ENCODE results near the gene SGCA.
A peak's percentile ranks its signal among the peaks of the same experiment; 100 is the strongest.

Gene SGCA

DNA sequence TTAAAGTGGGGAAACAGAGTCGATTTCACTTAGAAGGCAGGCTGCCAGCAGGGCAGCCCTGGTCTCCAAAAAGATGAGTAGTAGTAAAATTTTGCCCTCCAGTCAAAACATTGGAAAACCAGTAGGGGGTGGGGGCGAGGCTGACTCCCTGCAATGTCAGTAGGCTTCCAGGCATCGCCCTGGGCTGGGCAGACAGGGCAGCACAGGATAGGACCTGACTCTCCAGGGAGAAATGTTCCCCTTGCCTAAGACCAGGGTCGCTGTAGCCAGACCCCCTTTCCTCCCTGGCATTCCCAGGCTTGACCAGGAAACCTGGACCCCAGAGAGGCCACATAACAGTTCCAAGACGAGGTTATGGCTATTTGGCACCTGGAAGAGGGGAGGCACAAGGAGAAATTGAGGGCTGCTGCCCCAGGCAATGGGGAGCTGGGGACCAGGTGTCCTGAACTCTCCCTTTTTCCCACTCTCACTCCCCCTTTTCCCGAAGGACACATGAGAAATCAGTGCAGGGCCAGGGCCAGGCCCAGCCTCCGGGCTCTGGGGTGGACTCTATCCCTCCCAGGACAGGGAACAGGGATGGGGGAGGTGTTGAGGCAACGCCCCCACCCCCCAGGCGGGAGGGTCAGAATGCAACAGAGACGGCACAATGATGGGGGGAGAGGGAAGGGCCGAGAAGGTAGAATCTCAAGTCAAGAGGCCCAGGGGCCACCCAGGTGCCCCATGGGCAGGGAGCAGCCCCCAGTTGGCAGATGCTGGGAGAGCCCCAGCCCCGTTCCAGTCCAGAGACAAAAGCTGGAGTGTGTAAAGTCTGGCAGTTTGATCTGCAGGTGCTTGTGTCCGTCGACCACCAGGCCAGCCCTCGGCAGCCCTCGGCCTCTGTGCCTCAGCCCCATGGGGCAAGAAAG lies 31.3 kb upstream of the SGCA start:
- DNase-seq, result no peak

DNA sequence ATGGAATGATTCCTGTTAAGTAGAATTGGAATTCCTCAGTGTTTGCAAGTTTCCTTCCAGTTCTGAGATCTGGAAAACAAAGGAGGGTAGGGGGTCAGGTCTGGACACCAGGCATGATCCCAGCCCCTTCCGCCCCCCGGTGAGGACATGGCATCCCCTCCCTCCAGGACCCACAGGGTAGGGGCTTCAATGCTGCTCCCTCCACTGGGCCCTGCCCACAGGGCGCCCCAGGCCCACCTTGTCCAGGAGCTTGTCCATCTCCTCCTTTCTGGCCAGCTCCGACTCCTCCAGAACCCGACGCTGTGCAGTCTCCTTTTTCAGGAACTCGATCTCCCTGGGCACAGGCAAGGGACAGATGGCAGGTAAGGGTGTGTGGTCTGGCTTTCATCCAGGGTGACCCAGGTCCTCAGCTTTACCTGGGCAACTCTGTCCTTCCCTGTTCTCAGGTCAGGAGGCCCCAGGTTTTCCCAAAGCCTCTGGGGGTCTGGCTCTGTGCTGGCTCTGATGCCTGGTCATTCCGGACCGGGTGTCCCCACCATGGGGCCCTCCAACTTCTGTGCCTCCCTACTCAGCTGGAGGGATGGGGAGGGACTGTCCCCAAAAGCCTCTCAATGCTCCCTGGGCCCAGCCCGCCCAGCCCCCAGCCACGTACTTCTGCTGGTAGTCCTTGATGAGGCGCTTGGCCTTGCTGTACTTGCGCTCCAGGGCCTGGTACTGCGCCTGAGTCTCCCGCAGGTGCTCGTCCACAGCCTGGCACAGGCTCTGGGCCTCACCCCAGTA lies 30.3 kb upstream of the SGCA start:
- DNase-seq, result no peak

DNA sequence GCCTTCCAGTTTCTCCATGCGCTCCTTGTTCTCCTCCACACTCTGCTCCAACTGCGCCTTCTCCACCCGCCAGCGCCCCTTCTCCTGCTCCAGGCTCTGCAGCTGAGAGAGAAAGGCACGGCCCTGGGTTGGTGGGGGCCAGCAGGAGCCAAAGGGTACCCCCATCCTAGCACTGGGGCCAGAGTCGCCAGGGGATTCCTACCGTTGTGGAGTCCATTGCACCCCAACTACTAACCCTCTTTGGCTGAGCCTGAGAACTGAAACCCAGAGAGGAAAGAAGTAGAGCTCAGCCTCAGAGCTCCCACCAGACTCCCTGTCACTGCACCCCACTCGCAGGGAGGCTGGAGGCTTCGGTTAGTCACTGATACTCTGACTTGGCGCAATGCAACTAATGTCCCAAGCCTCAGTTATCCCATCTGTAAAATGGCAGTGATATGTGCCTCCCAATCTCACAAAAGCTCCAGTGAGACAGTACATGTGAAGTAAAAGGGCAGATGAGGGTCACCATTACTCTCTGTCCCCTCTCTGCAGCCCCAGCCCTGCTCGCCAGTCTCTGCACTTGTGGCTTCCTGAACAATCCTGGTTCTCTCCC lies 29.6 kb upstream of the SGCA start:
- DNase-seq, result no peak

DNA sequence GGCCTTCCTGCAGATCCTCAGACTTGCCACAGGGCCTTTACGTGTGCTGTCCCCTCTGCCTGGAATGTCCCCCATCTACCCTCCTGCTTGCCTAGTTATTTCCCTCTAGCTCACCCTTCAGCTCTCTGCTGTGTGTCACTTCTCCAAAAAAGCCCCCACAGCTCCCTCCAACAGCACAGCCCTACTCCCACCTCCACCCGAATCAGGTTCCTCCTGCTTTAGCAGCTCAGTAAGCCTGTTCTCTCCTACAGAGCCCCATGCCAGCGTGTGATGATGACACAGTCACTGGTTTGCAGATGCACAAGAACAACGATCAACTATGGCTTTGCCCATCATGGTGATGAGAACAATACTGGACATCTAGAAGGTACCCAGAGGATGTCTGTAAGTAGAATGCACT lies 28.8 kb upstream of the SGCA start:
- no peak for DNase-seq

DNA sequence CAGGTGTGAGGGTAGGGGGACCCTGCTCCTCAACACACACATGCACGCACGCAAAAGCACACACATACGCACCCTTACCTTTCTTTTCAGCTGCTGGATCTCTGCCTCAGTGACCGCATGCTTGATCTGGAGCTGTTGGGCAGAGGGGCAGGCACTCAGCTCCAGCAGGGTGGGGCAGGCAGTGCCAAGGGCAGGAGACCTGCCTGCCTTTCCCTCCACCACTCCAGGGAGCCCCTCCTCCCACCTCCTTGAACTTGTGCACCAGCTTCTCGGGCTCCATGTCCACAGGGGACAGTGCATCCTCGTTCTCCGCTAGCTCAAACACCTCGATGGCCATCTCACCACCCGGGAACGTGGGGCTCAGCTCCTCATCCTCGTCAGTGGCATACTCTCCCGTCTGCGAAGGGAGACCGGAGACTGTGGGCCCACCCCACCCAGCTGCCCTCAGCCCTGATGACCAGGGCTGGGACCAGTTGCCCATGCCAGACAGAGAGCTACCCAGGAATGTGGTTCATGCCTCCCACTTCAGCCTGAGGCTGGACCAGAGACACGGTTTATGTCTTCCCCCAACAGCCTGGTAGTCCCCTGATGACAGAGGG lies 26.5 kb upstream of the SGCA start:
- DNase-seq, result no peak

DNA sequence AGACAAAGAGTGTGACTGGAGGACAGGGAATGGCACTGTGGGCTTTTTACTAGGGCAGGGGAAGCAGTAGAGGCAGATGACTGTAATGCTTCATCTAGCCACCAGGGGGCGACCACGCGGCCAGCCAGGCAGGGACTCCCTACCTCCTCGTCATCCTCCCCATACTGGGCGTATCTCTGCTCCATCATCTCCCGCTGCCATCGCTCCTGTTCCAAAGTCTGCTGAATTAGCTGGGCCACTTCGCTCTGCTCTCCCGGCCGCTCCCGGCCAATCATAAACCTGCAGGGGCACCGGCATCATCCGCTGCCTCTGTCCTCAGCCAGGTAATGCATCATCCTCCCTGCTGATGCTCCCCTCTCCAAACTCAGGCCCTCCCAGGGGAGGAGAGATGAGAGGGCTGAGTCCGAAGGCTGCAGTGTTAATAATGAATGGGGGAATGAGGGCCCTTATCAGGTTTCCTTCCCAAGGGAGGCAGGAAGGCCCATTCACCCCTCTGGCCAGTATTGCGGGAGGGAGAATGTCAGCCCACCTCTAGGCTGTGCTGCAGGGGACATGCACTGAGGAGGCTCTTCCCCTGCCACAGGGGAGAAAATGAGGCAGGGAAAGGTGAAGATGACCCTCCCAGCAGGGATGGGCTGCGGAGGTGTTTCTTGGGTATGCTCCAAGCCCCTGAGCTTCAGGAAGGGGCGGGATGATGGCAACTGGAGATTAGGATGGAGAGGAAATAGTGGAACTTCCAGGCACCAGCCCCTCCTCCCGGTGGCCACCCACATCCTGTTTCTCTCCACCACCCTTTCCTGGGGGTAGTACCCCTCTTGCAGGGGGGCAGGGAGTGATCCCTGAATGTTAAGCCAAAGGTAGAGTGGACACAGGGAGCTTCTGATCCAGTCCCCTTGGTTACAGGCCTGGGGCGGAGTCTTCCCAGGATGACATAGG lies 25.6 kb upstream of the SGCA start:
- peak; percentile 52 for DNase-seq

DNA sequence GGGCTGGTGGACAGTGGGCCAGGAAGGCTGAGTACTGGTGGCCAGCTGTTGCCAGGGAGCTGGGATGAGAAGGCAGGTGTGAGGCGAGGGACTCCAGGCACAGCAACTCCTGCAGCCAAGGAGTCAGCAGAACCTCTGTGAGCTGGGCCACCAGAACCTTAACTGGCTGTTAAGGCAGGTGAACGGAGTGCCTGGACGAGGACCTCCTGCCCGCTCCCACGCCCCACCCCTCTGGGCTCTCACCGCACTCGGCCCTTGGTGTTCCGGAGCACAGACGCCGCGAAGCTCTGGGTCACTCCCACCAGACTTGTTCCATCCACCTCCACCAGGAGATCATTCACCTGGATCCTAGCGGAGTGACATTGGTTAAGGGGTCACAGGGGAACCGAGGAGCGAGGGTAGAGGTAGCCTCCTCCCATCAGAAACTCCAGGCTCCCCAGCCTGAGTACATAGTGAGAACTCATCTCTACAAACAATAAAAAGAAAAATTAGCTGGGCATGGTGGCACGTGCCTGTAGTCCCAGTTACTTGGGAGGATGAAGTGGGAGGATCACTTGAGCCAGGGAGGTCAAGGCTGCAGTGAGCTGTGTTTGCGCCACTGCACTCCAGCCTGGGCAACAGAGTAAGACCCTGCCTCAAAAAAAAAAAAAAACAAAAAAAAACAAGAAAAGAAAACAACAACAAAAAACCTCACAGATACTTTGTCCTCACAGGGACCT lies 24.6 kb upstream of the SGCA start:
- DNase-seq, result no peak

DNA sequence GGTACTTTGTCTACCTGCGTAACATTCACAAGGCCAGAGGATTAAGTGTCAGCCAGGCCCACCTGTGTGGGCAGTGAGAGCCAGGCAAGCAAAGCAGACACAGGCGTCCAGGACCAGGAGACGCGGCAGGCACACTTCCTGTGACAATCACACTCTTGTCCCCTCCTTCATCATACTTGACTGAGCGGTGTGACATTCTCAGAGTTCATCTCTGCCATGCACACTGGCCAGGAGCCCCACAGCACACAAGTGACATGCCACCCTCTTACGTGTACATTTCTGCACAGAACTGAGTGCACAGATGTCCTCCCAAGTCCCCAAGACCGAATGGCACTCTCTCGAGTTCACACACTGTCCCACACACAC lies 24.1 kb upstream of the SGCA start:
- no peak for DNase-seq

DNA sequence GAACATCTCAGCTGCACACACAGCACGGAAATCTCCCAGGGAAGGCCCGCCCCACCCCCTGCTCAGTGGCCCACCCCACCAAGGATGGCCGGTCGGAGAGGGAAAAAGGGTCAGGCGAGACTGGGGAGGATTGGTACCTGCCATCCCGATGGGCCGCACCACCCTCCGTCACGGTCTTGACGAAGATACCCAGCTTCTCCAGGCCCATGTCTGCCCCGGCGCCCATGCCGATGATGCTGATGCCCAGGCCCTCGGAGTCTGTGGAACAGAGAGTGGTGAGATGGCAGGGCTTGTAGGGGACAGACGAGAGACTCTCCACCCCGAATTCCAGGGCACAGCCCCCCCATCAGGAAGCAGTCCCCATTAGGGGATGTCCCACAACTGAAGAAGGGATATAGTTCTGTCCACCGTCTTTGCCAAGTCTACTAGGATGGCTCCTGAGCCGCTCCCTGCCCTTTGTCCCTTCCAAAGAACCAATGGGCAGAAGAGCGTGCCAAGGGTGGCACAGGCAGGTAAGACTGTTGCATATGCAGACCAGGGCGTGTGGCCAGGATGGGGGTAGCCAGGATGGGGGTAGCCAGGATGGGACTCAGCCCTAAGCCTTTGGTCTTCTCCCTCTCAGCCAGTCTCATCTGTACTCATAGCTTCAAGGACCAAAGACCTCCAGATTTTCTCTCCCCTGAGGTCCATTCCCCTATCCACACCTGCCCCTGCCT lies 22.2 kb upstream of the SGCA start:
- no peak for DNase-seq

DNA sequence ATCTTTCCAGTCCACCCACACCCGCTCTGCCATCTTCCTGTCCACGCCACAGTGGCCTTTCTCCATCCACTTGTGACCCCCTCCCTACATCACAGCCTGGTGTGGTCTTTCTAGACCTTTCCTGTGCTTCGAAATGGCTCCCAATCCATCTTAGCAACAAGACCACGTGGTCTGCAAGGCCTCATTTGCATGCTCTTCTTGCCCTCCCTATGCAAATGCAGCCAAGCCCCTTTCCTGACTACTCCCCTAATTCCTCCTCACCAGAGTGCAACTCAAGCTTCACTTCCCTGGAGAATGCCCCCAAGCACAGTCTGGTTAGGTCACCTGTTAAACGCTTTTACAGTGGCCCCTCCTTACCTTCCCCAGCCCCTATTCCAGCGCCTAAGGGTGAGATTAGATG lies 21.4 kb upstream of the SGCA start:
- DNase-seq, result no peak

DNA sequence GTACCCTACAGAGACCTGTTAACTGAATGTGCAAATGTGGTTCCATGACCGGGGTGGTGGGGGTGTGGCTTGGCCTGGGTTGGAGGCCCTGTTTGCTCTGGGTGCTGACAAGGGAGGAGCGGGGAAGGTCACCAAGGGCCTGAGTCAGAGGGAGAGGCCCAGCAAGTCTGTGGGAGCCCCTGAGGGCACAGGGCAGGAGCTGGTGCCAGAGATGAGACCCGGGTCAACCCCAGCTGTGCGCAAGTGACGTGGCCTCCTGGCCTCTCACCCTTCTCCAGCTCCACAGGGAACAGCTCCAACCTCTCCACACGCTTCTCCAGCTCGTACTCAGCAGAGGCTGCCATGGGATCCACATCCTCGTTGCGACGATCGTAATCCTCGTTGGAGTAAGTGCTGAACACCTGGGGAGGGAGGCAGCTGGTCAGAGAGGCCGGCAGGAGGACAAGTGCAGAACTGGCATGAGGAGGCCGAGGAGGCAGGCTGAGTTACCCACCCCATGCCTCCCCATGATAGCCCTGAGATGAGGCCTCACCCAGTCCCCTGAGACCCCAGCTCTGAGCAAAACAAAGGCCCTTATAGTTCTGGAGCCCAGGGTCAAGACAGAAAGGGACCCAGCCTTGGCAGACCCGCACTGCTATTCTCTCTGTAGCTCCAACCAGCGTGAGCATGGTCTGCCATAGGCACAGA lies 20.8 kb upstream of the SGCA start:
- no peak for DNase-seq

DNA sequence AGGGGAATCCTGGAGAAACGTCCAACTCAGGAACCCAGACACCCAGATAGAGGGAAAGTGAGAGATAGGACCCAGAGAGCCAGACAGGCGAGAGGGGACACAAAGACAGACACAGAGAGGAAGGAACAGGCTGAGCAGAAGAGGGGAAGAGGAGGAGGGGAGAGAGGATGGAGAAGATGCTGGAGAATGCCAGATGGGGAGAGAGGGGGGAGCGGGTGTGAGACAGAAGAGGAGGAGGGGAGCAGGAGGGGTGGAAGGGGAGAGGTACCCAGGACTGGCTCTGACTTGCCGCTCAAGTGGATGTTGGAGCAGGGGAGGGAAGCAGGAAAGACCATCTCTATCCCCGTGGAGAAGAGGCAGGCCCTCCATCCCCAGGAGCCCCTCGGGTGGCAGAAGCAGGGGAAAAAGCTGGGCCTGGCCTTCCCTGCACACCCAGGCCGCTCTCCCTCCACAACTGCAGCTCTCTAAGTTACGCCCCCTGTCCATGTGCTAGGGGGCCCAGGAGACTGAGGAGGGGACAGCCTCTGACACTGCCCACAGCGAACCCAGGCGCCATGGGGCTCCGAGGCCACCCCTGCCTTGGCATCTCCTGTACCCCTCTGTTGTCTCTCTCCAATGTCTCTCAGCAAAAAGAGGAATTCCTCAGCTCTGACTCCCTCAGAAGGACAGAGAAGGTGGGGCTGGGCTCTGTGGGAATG lies 20.1 kb upstream of the SGCA start:
- peak; percentile 69 for DNase-seq

DNA sequence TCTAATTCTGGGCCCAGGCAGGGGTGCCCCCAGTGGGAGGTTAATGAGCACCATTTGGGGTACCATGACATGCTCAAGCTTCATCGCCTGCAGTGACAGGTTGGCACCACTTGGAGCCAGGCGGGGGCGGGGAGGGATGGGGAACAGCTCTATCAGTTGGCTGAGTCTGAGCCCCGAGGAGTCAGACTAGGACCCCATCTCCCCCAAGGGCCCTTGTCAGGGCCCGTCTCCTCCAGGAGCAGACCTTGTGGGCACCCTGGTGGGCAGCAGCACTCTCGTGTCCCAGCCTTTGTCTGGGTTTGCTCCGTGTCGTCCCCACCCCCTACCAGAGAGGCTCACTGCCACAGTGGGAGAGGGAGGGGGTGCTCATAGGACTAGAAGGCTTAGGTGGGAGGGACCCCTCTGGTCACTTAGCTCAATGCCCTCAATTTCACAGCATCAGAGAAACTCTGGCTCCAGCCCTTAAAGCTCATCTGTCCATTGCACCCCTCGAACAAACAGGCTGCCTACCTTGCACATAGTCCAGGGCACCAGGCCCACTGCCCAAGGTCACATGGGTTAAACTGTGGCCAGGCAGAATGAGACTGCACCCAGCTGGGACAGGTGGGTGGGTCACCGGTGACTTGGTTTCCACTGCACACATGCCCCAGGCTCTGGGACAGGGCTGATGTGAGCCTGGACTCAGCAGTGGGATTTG lies 19.4 kb upstream of the SGCA start:
- DNase-seq, result no peak

DNA sequence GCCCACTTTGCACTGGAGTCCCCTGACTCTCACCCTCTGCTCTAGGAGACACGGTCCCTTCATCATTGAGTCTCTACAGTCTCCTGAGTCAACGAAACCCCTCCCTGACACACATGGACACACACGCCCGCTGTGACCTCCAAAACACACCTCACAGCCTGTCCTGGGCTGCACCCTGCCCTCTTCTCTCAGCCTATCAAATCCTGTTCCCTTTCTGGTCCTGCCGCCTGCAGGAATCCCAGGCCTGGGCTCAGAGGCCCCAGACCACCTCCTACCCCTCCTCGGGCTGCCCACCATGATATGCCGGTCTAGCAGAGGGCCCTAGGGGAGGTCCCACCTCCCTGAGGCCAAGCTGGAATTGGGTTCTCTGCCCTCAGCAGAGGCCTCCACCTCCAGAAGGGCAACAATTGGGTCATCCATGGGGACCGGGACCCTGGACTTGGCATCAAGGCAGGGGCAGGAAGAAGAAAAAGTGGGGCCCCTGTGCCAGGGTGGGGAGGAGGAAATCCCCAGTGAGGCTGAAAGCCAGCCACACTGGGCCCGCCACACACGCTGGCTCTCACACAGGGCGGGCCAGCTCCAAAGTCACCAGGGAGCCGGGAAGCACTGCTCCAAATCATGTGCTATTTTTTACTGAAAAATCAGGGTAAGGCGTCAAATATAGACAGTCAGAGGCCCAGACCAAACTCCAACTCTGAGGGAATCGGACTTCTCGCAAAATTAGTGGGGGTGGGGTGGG lies 18.7 kb upstream of the SGCA start:
- no peak for DNase-seq

DNA sequence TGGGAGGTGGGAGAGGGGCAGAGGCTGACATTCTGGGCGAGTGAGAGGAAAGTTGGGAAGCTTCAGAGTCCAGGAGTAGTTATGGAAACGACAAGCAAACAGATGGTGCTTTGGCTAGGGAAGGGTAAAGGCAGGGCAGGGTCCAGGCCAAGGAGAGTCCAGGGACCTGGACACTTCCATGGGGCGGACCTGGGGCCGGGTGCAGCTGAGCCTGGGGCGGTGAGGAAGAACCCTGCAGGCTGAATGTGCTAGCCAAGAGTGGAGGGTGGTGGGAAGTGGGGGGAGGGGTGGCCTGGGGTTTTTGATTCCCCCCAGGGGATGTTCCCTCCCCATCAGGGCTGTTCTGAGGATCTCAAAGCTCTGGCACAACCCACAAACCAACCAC lies 18.0 kb upstream of the SGCA start:
- no peak for DNase-seq

DNA sequence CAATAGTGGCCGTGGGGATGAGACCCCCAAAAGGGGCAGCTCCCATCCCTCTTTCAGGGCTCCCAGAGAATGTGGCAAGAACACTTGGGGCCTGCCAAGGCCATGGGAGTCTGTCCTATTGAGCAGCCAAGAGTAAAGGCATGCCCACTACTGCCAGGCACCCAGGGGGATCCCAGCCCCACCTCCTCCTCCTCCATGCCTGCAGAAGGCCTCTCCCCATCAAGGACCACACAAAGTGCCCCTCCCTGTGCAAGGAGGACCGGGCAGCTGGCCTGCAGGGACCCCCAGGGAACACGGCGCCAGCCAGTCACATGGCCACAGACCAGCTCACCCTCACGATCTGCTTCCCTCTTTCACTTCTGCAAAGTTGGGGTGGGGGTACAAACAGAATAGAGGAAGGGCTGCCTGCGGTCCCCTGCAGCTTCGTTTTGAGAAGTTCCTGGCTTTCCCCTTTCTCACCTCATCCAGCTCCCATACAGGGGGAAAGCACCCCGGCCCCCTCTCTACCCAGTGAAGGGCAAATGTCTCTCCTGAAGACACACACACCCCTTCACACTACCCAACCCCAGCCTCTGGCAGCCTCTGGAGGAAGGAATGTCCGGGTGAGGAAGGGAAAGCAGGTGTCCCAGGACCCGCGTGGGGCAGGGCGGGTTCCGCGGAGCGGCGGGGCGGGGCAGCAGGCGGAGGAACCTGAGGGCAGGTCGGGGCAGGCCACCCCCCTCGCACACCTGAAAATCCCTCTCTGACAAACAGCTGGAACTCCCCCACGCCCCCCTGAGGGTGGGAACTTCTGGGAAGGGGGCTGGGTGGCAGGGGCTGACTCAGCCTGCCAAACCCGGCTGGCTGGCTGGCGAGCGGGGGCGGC lies 17.3 kb upstream of the SGCA start:
- DNase-seq, result peak; percentile 62

DNA sequence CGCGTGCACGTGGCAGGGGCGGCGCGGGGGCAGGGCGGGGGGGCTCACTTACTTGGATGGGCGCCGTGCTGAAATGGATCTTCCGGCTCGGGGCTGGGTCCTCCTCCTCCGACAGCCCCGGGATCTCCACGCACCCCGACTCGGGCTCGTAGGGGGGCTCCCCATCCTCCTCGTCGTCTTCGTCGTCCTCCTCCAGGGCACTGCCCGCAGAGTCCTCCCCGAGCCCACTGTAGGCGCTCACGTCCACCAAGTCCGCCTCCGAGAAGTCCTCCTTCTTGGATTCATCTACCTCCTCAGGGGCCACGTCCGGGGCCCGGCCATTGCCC lies 16.8 kb upstream of the SGCA start:
- no peak for DNase-seq
